ENCODE measurements around the gene ECSCR.

The ECSCR gene

DNA sequence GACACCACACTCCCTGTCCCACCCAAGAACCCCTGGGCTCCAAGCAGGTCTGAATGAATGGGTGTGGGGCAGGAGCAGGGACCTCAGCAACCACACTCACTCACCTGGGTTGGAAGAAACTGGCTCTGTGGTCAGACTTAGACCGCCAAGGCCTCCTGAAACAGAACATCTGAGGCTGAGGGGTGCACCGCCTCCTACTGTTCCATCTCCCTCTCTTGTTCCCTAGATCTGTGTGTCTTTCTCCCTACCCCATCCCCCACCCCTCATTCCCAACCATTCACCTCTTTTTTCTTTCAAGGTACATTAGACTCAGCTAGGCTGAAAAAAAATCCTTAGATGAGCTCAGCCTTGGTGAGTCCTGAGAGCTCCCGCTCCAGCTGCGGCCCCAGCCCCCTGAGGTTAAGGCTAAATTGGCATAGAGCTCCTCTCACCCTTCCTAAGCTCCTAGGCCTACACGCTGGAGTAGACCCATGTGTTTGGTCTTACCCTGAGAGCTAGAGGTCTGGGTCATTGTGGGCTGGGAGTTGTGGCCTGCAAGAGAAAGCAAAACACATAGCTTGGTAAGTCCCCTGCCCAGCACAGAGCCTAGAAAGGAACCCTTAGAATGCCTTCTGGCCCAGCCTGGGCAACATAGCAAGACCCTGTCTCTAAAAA, 4.8 kb downstream of the ECSCR start:
- no peaks in the 10 kb centered on the region for H3K9me3 Mint-ChIP-seq
- H3K27me3 Mint-ChIP-seq (ENCODE audit: low read depth): peaks cover 4% of the 10 kb centered on the region
- TF ChIP-seq, protein P1, sequence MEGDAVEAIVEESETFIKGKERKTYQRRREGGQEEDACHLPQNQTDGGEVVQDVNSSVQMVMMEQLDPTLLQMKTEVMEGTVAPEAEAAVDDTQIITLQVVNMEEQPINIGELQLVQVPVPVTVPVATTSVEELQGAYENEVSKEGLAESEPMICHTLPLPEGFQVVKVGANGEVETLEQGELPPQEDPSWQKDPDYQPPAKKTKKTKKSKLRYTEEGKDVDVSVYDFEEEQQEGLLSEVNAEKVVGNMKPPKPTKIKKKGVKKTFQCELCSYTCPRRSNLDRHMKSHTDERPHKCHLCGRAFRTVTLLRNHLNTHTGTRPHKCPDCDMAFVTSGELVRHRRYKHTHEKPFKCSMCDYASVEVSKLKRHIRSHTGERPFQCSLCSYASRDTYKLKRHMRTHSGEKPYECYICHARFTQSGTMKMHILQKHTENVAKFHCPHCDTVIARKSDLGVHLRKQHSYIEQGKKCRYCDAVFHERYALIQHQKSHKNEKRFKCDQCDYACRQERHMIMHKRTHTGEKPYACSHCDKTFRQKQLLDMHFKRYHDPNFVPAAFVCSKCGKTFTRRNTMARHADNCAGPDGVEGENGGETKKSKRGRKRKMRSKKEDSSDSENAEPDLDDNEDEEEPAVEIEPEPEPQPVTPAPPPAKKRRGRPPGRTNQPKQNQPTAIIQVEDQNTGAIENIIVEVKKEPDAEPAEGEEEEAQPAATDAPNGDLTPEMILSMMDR (IDR thresholded peaks at IDR 0.05; ENCODE audit: unreplicated experiment in 3 of 3): no peak
- H3K36me3 Mint-ChIP-seq (ENCODE audit: low read depth): no peaks in the 10 kb centered on the region
- no peak overlapping the region for H3K4me3 Mint-ChIP-seq
- H3K27ac Mint-ChIP-seq: no peak overlapping the region
- H3K4me1 Mint-ChIP-seq: no peaks in the 10 kb centered on the region

DNA sequence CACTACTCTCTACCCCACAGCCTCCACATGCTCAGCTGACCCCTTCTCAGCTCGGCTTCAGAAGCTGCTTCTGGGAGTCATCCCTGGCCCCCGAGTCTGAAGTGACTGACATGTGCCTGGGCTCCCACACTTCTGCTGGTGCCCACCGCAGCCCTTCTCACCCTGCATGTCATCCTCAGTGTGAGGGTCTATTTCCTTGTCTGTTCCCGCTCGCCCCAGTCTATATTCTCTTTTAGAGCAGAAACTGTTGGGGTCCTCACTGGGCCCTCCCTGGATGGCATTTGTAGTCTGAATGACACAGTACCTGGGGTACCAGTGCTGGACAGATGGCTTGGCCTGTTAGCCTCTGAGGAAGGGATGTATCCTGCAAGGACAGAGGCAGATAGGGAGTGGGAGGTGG, 5.3 kb downstream of the ECSCR start:
- Mint-ChIP-seq H3K4me3 (no peak overlapping the region), H3K36me3 (ENCODE audit: low read depth) (no peaks in the 10 kb centered on the region), H3K27me3 (ENCODE audit: low read depth) (peaks cover 4% of the 10 kb centered on the region), H3K27ac (no peak overlapping the region), H3K4me1 (no peaks in the 10 kb centered on the region), H3K9me3 (no peaks in the 10 kb centered on the region)
- TF ChIP-seq, protein P1 (IDR thresholded peaks at IDR 0.05; ENCODE audit: unreplicated experiment in 3 of 3): no peak

DNA sequence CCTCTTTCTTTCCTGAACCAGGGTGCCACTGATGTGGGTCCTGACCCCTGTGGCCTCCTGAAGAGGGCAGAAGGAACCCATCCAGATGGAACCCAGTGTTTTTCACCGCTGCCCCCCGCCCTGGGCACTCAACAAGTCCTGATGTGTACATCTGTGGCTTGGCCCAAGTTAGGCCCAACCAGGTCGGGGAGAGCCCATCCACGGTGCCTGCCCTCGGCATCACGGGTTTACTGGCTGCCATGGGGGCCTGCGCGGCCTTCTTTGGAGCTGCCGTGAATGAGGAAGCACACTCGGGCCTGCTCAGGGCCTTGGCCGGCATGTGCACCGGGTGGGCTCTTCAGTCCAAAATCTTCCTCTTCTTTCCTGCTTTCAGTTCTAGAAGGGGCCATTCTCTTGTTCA, 5.8 kb downstream of the ECSCR start:
- Mint-ChIP-seq H3K4me3 (no peak overlapping the region), H3K4me1 (no peaks in the 10 kb centered on the region), H3K9me3 (no peaks in the 10 kb centered on the region)

DNA sequence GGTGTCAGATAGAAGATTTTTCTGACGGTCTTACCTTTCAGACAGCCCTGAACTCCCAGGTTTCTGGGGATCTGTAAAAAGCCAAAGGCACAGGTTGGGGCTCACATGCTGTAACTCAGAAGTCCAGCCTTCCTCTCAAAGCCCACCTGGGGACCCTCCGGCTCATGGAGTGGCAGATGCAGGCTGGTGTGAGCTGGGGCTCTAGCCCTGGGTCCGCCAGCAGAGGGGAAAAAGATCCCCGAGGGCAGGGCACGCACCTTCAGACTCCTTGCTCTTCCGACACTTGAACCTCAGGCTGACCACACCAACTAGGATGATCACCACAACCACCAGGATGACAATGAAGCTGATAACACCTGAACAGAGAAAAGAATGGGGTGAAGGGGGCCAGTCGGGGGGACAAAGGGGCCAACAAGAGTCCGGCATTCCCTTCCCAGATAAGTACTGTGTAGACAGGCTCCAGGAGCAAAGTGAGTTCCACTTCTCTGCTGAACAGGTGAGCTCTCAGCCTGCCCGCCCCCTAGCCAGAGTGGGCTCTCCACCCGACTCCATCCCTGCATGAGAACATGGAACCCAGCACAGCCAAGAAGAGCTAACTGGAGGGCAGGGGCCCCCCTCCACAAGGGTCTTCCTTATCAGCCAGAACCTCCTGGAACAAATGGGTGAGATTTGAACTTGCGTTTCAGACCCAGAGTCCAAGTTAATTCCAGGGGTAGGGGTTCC, 7.8 kb downstream of the ECSCR start:
- TF ChIP-seq, protein P1 (IDR thresholded peaks at IDR 0.05; ENCODE audit: unreplicated experiment in 3 of 3): no peak
- Mint-ChIP-seq H3K36me3 (ENCODE audit: low read depth) (no peaks in the 10 kb centered on the region), H3K4me3 (no peak overlapping the region), H3K9me3 (no peaks in the 10 kb centered on the region), H3K4me1 (no peaks in the 10 kb centered on the region), H3K27me3 (ENCODE audit: low read depth) (peaks cover 4% of the 10 kb centered on the region), H3K27ac (peak overlapping the region in 1 of 3 experiments; percentile 44)

More for the DNA sequence above, 5.8 kb downstream of the ECSCR start:
- H3K27me3 Mint-ChIP-seq (ENCODE audit: low read depth): peaks cover 4% of the 10 kb centered on the region
- TF ChIP-seq, protein P1 (IDR thresholded peaks at IDR 0.05; ENCODE audit: unreplicated experiment in 3 of 3): no peak
- no peaks in the 10 kb centered on the region for H3K36me3 Mint-ChIP-seq (ENCODE audit: low read depth)
- no peak overlapping the region for H3K27ac Mint-ChIP-seq

DNA sequence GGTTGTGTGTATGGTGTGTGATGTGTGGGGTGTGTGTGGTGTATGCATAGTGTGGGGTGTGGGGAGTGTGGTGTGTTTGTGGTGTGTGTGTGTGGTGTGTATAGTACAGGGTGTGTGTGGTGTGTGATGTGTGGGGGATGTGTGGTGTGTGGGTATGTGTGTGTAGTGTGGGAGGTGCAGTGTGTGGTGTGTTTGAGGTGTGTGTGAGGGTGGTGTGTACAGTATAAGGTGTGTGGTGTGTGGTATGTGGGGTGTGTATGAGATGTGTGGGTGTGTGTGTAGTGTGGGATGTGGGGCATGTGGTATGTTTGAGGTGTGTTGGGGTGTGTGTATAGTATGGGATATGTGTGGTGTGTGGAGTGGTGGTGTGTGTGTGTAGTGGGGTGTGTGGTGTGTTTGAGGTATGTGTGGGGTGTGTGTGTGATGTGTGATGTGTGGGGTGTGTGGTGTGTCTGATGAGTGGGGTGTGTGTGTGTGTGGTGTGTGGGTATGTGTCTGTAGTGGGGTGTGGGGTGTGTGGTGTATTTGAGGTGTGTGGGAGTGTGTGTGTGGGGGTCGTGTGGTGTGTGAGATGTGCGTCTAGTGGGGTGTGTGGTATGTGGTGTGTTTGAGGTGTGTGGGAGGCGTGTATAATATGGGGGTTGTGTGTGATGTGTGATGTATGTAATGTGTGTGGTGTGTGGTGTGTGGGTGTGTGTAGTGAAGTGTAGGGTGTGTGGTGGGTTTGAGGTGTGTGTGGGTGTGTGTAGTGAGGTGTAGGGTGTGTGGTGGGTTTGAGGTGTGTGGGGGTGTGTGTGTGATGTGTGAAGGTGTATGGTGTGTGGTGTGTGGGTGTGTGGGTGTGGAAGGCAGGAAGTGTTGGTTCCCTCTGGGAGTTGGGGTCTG, 8.6 kb downstream of the ECSCR start:
- TF ChIP-seq, protein P1 (IDR thresholded peaks at IDR 0.05; ENCODE audit: unreplicated experiment in 3 of 3): no peak
- Mint-ChIP-seq H3K4me1 (no peaks in the 10 kb centered on the region), H3K27me3 (ENCODE audit: low read depth) (peaks cover 4% of the 10 kb centered on the region), H3K27ac (no peak overlapping the region), H3K36me3 (ENCODE audit: low read depth) (no peaks in the 10 kb centered on the region), H3K9me3 (no peaks in the 10 kb centered on the region), H3K4me3 (no peak overlapping the region)

All from nephron (organoid).